Activated T-cell treated with anti-CD3 and anti-CD28 coated beads, Interleukin-2, amount 50 U/mL, for 72 hours (primary cell): ENCODE data around the gene MIX23. TPM values are rescaled to one million over a fixed set of nuclear protein-coding genes. Genes with fewer than 3 reads are reported as not detected.

ENCODE experiments used
- ATAC-seq, 2 donors: fragments of 150-1000 bp; cut with Tn5 transposase; replicated peaks in 1 of 2; 2 replicates each; pipeline ENCODE4 v1.10.0; 2021; ENCODE audit warnings: moderate library complexity in 2 of 2, mild to moderate bottlenecking in 1 of 2
- DNase-seq, 2 donors: peaks; one replicate each; pipeline ENCODE4 v3.0.0; 2021 to 2022; ENCODE audit warnings: mixed read lengths in 1 of 2
- H3K27ac Mint-ChIP-seq: one replicate; pipeline ENCODE4 v1.8.0; 2022; ENCODE audit warnings: mild to moderate bottlenecking, moderate library complexity, mixed read lengths
- H3K27me3 Mint-ChIP-seq: one replicate; pipeline ENCODE4 v1.8.0; 2022; ENCODE audit warnings: low read depth, mixed read lengths
- H3K36me3 Mint-ChIP-seq, 2 donors: one replicate each; pipeline ENCODE4 v1.8.0; 2022; ENCODE audit warnings: mixed read lengths in 2 of 2, mild to moderate bottlenecking in 1 of 2; ENCODE audit not compliant: insufficient read depth in 2 of 2
- H3K4me1 Mint-ChIP-seq: one replicate; pipeline ENCODE4 v1.8.0; 2022; ENCODE audit warnings: low read depth, mixed read lengths
- H3K4me3 Mint-ChIP-seq, 2 donors: one replicate each; pipeline ENCODE4 v1.8.0; 2022; ENCODE audit warnings: mild to moderate bottlenecking in 2 of 2, mixed read lengths in 2 of 2, moderate library complexity in 2 of 2
- H3K9me3 Mint-ChIP-seq, 2 donors: one replicate each; pipeline ENCODE4 v1.8.0; 2022; ENCODE audit warnings: mixed read lengths in 2 of 2
- total RNA-seq, 2 donors: library from RNA; stranded (reverse); gene quantifications; one replicate each; pipeline ENCODE4 v1.2.3, GENCODE V29; 2022

MIX23 gene
- 100 to 1,000 TPM in 1 of 2 donors, 10 to 100 TPM in 1; 94.0 to 133 TPM for total RNA-seq

GRCh38 chr3:122382888-122383666, at the start of gene MIX23:
TSS of gene MIX23 (minus strand) at chr3:122383231. CDS start at chr3:122383224, 7 bp downstream.
- DNase-seq (peak; percentile 87 to 90), ATAC-seq (peak; percentile 45 to 54)
- Mint-ChIP-seq H3K4me1 (peaks cover 83% of the 10 kb centered on the region), H3K4me3 (peak within 1 kb of the TSS; percentile 90 to 97), H3K36me3 (peaks cover 7 to 10% of the 10 kb centered on the region in 2 donors), H3K9me3 (no peaks in the 10 kb centered on the region), H3K27me3 (no peaks in the 10 kb centered on the region), H3K27ac (peak within 1 kb of the TSS; percentile 97)

- Mint-ChIP-seq H3K9me3 (peaks cover 0 to 2% of the 10 kb centered on the region in 2 donors), H3K27ac (no peak overlapping the region), H3K4me3 (no peak overlapping the region)
Observed at GRCh38 chr3:122430371-122430770, 47.3 kb upstream of the MIX23 start.

GRCh38 chr3:122427857-122428471, 44.9 kb upstream of the MIX23 start:
- peak; percentile 93 to 94 for ATAC-seq
- no peaks in the 10 kb centered on the region for H3K27me3 Mint-ChIP-seq

More at GRCh38 chr3:122430371-122430770, 47.3 kb upstream of the MIX23 start:
- ATAC-seq (no peak), DNase-seq (no peak)
- H3K4me1 Mint-ChIP-seq: peaks cover 19% of the 10 kb centered on the region
- peaks cover 13 to 55% of the 10 kb centered on the region in 2 donors for H3K36me3 Mint-ChIP-seq
- H3K27me3 Mint-ChIP-seq: no peaks in the 10 kb centered on the region

GRCh38 chr3:122421836-122422235, 38.8 kb upstream of the MIX23 start:
- no peak overlapping the region for H3K27ac Mint-ChIP-seq
- H3K4me3 Mint-ChIP-seq: no peak overlapping the region
- peaks cover 5 to 17% of the 10 kb centered on the region in 2 donors for H3K36me3 Mint-ChIP-seq
- peaks cover 12% of the 10 kb centered on the region for H3K4me1 Mint-ChIP-seq
- H3K9me3 Mint-ChIP-seq: no peaks in the 10 kb centered on the region
- H3K27me3 Mint-ChIP-seq: no peaks in the 10 kb centered on the region
- no peak for ATAC-seq
- no peak for DNase-seq

More at GRCh38 chr3:122427857-122428471, 44.9 kb upstream of the MIX23 start:
- Mint-ChIP-seq H3K27ac (peak overlapping the region; percentile 85), H3K4me1 (peaks cover 19% of the 10 kb centered on the region), H3K4me3 (peak overlapping the region; percentile 9 to 67), H3K36me3 (peaks cover 16 to 49% of the 10 kb centered on the region in 2 donors), H3K9me3 (no peaks in the 10 kb centered on the region)
- no peak for DNase-seq

- H3K9me3 Mint-ChIP-seq: no peaks in the 10 kb centered on the region
- no peak overlapping the region for H3K27ac Mint-ChIP-seq
- no peak for DNase-seq
- peaks cover 19% of the 10 kb centered on the region for H3K4me1 Mint-ChIP-seq
- no peaks in the 10 kb centered on the region for H3K27me3 Mint-ChIP-seq
- no peak for ATAC-seq
- H3K4me3 Mint-ChIP-seq: no peak overlapping the region
- peaks cover 8 to 13% of the 10 kb centered on the region in 2 donors for H3K36me3 Mint-ChIP-seq
Observed at GRCh38 chr3:122421101-122421500, 38.1 kb upstream of the MIX23 start.

GRCh38 chr3:122416966-122417365, 33.9 kb upstream of the MIX23 start:
- Mint-ChIP-seq H3K4me1 (peaks cover 48% of the 10 kb centered on the region), H3K36me3 (peaks cover 5 to 9% of the 10 kb centered on the region in 2 donors), H3K27me3 (no peaks in the 10 kb centered on the region), H3K27ac (peak overlapping the region; percentile 100), H3K4me3 (peak overlapping the region; percentile 95 to 100), H3K9me3 (no peaks in the 10 kb centered on the region)
- ATAC-seq (no peak), DNase-seq (no peak)

GRCh38 chr3:122415762-122416654, 33.0 kb upstream of the MIX23 start, which contains the start of gene WDR5B:
TSS of gene WDR5B (minus strand) at chr3:122416062. CDS start at chr3:122415528, 534 bp downstream.
- peak within 1 kb of the TSS; percentile 100 for H3K27ac Mint-ChIP-seq
- DNase-seq (peak; percentile 97), ATAC-seq (peak; percentile 92 to 93)
- H3K4me1 Mint-ChIP-seq: peaks cover 48% of the 10 kb centered on the region
- no peaks in the 10 kb centered on the region for H3K27me3 Mint-ChIP-seq
- H3K4me3 Mint-ChIP-seq: peak within 1 kb of the TSS; percentile 95 to 100
- peaks cover 5 to 9% of the 10 kb centered on the region in 2 donors for H3K36me3 Mint-ChIP-seq
- H3K9me3 Mint-ChIP-seq: no peaks in the 10 kb centered on the region

- Mint-ChIP-seq H3K4me1 (peaks cover 55% of the 10 kb centered on the region), H3K36me3 (peaks cover 6 to 11% of the 10 kb centered on the region in 2 donors), H3K9me3 (no peaks in the 10 kb centered on the region), H3K27me3 (no peaks in the 10 kb centered on the region), H3K4me3 (peak overlapping the region; percentile 95 to 100), H3K27ac (peak overlapping the region; percentile 100)
- ATAC-seq: peak; percentile 51 to 60
- DNase-seq: peak; percentile 56 to 59
Observed at GRCh38 chr3:122415104-122415744, 32.2 kb upstream of the MIX23 start.

- peaks cover 6 to 14% of the 10 kb centered on the region in 2 donors for H3K36me3 Mint-ChIP-seq
- H3K4me1 Mint-ChIP-seq: peaks cover 59% of the 10 kb centered on the region
- DNase-seq (no peak), ATAC-seq (no peak)
- no peaks in the 10 kb centered on the region for H3K9me3 Mint-ChIP-seq
- no peaks in the 10 kb centered on the region for H3K27me3 Mint-ChIP-seq
- H3K27ac Mint-ChIP-seq: peak overlapping the region; percentile 100
- peak overlapping the region; percentile 95 to 100 for H3K4me3 Mint-ChIP-seq
Observed at GRCh38 chr3:122414391-122414790, 31.4 kb upstream of the MIX23 start.

GRCh38 chr3:122410639-122411038, 27.6 kb upstream of the MIX23 start:
- H3K9me3 Mint-ChIP-seq: no peaks in the 10 kb centered on the region
- H3K27me3 Mint-ChIP-seq: no peaks in the 10 kb centered on the region
- peak; percentile 64 to 65 for ATAC-seq
- DNase-seq: no peak
- H3K4me1 Mint-ChIP-seq: peaks cover 55% of the 10 kb centered on the region
- H3K4me3 Mint-ChIP-seq: no peak overlapping the region
- peaks cover 11 to 15% of the 10 kb centered on the region in 2 donors for H3K36me3 Mint-ChIP-seq
- H3K27ac Mint-ChIP-seq: peak overlapping the region; percentile 78

- Mint-ChIP-seq H3K4me3 (no peak overlapping the region), H3K36me3 (peaks cover 10 to 13% of the 10 kb centered on the region in 2 donors), H3K27ac (peak overlapping the region; percentile 78), H3K4me1 (peaks cover 51% of the 10 kb centered on the region), H3K27me3 (no peaks in the 10 kb centered on the region), H3K9me3 (no peaks in the 10 kb centered on the region)
- ATAC-seq (no peak), DNase-seq (no peak)
Observed at GRCh38 chr3:122410111-122410510, 27.1 kb upstream of the MIX23 start.

GRCh38 chr3:122409446-122409845, 26.4 kb upstream of the MIX23 start:
- H3K4me3 Mint-ChIP-seq: no peak overlapping the region
- no peaks in the 10 kb centered on the region for H3K27me3 Mint-ChIP-seq
- no peak for DNase-seq
- peaks cover 45% of the 10 kb centered on the region for H3K4me1 Mint-ChIP-seq
- no peak for ATAC-seq
- H3K9me3 Mint-ChIP-seq: no peaks in the 10 kb centered on the region
- H3K36me3 Mint-ChIP-seq: peaks cover 10 to 15% of the 10 kb centered on the region in 2 donors
- H3K27ac Mint-ChIP-seq: peak overlapping the region; percentile 63
